Gastrocnemius medialis (tissue), 4 donors: ENCODE data around the gene CUL9.

Experiments
- CTCF ChIP-seq, 5 experiments: fragments of 450-650 bp in 3 of 5; fragments of 200-600 bp in 2 of 5; sonication (generic) in 2 of 5; IDR thresholded peaks in 4 of 5; conservative IDR thresholded peaks in 1 of 5; 1 replicate in 4 of 5; 2 replicates in 1 of 5; pipeline ENCODE4 v1.5.1; 2016 to 2019; ENCODE audit warnings: antibody characterized with exemption in 5 of 5, mild to moderate bottlenecking in 3 of 5, moderate library complexity in 3 of 5
- POLR2A ChIP-seq, 2 donors: fragments of 450-650 bp; IDR thresholded peaks; one replicate each; pipeline ENCODE4 v1.6.1; 2017; ENCODE audit warnings: antibody characterized with exemption in 2 of 2, mild to moderate bottlenecking in 2 of 2, moderate library complexity in 2 of 2

- TF ChIP-seq CTCF (IDR thresholded peaks at IDR 0.05 in 4 of 5, conservative IDR thresholded peaks at IDR 0.05 in 1 of 5) = no peak
- TF ChIP-seq POLR2A (IDR thresholded peaks at IDR 0.05) = no peak
These were observed 25.3 kb downstream of the CUL9 start for GRCh38 chr6:43207286-43207685.
